HG02943 (cell line): ENCODE measurements around the gene LACTBL1.

Source experiments
- ATAC-seq: cut with Tn5 transposase; IDR thresholded peaks from one replicate; pipeline ENCODE4 v1.9.1; 2021; ENCODE audit warnings: mild to moderate bottlenecking, low read depth, moderate library complexity; ENCODE audit not compliant: unreplicated experiment

Gene LACTBL1

DNA sequence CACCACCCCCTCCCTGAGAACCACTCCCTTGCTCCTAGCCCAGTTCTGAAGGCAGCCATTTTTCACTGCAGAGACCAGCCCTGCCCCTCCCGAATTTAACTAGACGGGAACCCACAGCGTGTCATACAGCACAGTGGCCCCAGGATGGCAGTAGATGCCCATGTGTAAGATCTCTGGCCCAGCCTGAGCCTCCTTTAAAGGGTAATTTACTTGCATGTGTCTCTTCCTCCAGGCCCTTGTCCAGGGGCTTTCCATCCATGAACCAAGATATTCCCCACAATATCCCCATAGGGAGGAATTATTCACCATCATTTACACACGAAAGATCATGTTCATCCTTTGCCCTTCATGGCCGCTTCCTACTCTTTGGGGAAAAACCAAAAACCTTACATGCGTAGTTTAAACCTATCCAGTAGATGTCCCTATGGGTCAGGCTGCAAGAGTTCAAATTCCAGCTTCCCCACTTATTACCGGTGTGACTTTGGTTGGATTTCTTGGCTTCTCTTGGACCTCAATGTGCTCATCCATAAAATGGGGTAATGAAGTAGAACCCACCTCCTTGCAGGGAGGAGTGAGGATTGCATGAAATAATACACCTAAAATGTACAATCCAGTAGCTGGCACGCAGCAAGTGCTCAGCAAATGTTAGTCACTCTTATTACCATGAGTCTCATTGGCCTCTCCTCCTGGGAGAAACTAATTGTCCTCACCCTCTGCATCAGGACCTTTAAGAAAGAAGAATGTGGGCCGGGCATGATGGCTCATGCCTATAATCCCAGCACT is 4.0 kb upstream of the LACTBL1 start:
- ATAC-seq, result no peak

DNA sequence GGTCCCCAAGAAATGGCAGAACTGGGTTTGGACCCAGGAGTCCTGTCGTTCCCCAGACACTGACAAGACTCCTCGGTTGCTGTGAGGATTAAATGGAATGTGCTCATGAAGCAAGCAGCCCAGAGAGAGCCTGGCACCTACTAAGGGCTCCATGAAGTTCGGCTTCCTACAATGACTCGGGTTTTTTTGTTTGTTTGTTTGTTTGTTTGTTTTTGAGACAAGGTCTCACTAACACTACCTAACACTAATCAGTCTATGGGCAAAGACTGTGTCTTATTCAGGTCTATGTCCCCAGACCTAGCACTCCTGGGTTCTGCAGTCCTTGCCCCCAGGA is 3.4 kb upstream of the LACTBL1 start:
- no peak for ATAC-seq

DNA sequence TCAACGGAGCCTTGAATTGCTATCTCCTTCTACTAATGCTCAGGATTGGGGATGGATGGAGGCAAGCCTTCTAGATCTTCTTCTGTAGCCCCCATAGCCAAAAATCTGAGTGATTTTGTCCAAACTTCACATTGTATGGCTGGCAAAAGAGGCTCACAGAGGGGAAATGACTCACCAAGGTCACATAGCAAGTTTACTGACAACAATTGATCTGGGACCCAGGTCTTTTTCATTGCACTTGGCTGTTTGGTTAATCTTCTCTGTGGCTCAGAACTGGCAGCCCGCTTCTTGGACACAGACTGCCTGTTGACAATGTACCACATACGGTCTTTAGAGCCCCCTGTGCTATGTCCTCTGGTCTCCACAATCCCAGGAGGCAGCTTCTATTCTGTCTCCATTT is 3.0 kb upstream of the LACTBL1 start:
- ATAC-seq, result no peak

DNA sequence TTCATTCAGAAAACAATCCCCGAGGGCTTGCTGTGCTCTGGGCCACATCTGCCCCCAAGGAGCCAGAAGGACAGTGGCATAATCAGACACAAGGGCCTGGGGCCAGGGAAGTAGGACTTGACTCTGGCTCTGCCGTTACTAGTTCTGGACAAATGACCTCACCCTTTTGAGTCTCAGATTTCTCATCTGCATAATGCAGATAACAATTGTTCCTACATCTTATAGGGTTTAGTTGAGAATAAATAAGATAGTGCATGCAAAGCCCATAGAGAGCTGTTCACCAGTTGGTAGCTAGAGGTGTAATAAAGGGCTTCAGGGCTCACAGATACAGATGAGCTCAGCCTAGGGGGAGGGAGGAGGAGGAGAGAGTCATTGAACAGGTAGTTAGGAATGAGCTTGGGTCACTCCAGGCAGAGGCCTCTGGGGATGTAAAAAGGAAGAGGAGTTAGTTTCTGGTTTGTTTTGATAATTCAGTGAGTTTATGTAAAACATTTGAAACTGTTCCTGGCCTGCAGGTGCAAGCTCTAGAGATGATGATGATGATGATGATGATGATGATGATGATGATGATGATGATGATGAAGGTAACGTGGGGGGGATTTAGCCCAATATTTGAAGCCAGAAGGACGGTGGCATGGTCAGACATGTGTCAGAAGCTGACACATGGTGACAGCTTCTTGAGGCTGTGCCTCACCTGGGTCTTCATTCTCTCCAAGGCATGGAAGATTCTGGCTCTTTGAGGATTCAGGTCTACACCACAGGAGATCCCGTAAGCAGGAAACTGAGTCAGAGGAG is 858 bp downstream of the LACTBL1 start:
- ATAC-seq, result no peak

DNA sequence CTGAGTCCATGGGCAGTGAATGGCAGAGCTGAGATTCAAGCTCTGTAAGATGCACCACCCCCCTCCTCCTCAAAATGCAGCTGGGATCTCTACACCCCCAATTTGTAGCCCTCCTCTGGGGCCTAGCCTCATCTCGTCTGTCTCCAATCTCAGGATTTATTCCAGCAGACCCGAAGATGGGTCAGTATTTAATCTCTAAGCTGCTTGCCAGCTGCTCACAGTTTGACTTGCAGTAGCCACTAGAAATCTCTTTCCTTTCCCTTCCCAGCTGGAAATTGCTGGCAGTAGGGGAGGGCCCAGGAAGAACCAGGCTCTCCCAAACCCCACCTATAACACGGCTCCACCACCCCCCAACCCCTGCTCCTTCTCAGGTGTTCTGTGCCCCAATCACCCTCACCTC is 1.5 kb downstream of the LACTBL1 start:
- ATAC-seq, result no peak

DNA sequence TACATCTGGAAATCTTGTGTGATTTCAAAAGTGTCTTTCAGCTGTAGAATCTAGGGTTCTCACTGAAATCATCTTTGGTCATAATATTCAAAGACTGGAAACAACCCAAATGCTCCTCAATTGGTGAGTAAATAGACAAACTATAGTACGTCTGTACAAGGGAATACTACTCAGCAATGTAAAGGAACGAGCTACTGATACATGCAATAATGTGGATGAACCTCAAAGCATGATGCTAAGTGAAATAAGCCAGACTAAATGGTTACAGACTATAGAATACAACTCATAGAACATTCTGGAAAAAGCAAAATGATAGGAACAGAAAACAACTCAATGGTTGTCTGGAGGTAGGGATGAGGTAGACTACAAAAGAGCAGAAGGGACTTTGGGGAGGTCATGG is 2.6 kb downstream of the LACTBL1 start:
- ATAC-seq, result no peak

DNA sequence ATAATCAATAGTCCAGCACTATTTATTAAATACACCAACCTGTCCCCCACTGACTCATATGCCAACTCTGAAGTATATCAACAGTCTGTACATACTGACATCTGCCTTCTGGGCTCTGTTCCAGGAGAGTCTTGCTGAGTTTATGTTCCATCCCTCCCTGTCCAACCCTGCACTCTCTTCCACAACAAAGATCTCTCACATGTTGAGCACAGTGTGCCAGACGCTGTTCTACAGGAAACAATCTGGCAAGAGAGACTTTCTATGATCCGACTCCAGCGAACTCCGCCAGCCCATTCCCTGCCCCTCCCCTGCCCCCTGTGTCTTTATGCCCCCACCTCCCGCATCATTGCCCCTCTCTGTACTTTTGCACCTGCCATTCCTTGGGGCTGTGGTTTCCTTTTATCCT is 3.4 kb downstream of the LACTBL1 start:
- ATAC-seq, result no peak

DNA sequence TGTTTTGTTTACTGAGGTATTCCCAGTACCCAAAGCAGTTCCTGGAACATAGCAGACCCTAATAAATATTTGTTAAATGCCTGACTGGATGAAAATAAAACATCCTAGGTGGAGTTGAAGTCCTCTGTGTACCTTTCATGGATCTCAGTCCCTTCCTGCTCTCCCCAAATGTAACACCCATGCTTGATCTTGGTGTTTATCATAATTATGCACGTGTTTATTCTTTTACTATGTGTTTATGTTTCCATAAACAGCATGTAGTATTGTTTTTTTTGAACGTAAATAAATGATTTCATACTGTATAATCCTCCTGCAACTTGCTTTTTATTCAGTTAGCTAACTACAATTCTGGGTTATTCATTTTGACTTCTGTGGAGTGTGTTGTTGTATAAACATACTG is 4.8 kb downstream of the LACTBL1 start:
- no peak for ATAC-seq

DNA sequence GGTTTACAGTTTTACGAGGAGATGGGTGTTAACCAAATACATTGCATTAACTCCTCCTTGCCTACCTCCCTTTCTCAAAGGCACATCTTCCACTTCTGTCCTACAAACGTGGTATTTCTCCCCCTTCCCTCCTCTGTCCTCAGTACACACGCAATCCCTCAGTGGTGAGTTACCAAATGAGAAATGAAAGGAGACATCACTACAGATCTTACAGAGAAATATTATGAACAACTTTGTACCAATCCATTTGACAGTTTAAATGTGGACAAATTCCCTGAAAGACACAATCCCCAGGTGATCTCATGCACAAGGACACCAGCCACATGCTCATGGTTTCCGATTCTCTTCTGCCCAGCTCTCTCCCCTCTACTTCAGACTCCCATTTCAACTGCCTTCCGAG is 6.4 kb downstream of the LACTBL1 start:
- no peak for ATAC-seq

DNA sequence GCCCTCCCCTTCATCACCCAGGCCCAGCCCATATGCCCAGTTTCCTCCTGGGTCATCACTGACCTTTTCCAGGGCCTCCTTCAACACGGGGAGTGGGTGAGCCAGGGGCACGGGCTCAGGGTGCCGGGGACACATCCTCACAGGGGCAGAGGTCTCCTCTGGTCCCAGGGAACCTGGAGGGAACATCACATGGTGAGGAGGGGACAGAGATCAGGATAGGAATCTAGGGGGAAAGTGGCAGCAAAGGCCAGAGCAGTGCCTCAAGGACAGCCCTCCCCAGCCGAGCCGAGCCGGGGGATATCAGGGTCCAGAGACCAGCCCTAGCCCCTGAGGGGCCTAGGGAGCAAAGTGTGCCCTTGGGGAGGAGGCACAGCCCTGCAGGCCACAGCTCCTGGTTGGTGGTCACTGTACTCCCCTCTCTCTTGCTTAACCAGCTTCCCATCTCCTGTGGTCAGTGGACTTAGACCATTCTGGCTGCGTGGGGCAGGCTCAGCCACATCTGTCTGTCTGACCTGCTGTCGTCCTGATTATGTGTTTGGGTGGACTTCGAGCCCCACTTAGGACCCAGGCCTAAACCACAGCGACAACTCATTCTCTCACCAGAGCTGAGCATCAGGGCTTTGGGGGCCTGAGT is 9.5 kb downstream of the LACTBL1 start:
- no peak for ATAC-seq

DNA sequence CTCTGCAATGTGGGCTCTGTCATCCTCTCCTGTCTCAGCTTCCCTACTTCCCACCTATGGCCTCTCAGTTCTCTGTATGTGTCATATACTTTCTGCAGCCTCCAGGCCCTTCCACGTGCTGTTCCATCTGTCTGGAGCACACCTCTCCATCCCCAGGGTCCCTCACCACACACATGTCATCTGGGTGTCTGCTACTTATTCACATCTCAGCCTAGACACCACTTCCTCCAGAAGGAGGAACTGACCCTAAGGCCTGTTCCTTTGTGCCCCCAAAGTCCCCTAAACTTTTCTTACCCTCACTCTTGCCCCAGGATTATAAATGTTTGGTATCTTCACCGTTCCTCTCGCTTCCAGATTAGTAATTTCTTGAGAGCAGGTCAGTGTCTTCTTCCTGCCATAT is 10.1 kb downstream of the LACTBL1 start:
- ATAC-seq, result no peak

DNA sequence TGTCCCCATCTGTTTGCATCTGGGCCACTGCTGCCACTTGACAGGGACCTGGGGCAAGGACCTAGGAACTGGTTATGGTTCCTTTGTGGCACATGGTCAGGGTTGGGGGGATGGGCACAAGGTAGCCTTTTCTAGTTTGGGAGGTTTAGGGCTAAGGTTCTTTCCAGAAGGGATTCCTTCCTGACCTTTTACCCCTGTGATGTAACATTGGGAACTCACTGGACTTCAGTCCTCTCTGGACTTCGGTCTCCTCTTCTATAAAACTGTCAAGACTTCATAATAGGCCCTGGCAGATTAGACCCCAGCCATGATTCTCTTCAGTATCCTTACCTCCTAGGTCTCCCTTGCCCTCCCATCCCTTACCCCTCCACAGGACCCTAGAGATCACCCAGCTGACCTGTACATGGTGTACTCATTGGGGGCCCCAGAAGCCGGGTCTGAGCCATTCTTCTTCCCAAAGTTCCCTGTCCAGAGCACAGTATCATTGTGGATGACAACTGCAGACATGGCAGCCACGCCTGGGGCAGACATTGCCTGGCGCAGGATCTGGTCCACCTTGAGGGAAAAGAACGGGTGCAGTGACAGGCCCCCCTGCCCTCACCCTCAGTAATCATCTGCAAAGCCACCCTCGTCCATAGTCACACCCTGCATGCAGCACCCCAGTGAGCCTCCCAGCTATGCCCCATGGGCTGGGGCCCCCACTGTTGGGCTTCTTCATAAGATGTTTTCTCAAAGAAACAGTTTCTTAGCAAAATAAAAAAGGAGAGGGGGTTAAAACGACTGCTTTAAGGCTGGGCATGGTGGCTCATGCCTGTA is 12.9 kb downstream of the LACTBL1 start:
- no peak for ATAC-seq

DNA sequence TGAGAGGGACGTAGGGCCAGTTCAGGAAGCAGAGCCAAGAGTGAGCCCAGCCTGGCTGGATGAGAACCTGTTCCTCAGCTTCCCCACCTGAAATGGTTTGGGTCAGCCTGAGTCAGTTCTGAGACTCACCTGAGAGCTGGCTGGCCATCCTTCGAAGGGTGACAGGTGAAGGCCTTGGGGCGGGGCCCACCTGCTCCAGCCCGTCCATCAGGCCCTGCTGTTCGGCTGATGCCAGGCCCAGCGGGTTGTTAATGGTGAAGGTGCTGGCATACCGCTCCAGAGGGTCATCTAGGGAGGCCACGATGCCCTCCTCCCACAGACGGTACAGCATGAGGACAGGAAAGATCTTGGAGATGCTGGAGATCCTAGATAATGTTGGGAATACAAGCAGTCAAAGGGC is 14.1 kb downstream of the LACTBL1 start:
- ATAC-seq, result no peak

DNA sequence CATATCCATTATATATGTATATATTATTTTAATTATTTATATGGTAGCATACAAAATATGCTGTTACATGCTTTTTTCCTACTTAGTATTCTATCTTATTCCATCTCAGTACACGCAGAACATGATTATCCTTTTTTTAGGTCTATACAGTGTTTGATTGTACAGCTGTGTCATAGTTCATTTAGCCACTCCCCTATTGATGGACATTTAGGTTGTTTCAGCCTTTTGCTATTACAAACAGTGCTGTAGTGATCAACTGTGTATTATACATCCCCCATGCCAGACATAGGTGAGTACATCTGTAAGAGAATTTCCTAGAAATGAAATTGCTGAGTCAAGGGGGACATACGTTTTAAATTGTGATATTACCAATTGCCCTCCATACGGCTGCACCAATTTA is 15.6 kb downstream of the LACTBL1 start:
- ATAC-seq, result no peak

DNA sequence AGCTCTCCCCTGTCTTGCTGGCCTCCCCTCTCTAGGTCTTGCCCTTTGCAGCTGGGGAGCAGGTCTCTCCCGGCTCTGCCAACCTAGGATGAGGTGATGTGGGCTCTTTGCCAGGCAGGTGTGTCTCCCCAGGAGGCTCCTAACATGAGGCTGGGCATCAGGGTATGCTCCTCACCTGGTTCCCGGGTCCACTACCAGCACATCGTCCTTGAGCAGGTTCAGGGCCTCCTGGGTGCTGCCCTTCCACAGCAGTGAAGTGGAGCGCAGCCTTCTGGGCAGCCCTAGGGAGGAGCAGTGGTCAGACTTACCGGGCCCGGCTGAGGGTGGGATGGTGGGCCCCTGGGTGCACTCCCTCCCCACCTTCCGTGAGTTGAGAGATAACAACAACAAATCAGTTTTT is 17.5 kb downstream of the LACTBL1 start:
- ATAC-seq, result no peak

DNA sequence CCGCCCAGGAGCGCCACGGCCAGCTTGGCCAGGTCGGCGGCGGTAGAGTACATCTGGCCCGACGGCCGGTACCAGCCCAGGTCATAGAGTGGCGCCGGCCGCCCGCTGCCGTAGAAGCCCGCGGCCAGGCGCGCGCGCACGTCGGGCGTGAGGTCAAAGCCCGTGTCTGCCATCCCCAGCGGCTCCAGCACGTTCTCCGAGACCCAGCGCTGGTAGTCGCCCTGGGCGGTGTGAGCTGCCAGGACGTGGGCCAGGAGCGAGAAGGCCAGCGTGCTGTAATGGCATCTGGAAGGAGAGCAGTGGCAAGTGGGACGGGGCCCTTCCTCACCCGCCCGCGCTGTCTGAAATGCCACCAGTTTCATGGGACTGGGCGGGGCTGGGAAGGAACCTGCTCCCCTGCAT is 18.9 kb downstream of the LACTBL1 start:
- no peak for ATAC-seq

DNA sequence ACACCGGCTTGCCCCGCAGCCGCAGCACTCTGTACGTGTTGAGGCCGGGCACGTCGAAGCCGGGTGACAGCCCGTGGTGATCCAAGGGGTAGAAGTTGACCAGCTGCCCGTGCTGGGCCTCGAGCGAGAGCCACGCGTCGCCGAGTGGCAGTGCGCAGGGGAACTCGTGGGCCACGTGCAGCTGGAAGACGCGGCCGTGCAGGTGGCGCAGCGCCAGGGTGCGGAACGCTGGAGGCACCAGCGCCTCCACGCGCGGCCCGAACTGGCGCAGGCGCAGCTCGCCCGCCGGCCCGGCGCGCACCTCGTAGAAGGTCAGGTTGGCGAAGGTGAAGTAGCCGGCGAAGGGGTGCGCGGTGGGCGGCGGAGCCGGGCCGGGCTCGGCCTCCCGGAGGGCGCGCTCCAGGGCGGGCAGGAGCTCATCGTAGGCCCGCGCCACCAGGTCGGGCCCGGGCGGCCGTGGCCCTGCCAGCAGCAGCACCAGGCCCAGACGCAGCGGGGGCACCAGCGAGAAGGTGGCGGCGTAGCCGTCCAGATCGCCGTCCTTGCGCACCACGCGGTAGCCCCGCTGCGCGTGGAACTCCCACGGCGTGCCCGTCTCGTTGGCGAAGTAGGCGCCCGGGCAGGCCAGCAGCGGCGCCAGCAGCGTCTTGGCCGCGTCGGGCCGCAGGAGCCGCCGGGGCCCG is 19.5 kb downstream of the LACTBL1 start:
- no peak for ATAC-seq

DNA sequence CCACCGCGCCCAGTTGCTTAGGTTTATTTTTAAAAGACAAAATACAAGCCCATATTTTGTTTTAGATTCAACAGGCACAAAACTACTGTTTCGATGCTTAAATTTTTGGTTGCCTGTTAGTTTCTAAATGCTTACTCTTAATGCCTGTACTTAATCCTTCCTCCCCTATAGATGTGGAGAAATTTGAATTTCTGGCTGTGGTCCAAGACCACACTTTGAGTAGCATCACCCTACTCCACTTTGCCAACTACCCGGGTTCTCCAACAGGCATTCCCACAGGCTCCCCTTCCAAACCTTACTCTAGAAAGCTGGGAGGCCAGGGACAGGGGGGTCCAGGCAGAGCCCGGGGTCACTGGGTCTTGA is 20.0 kb downstream of the LACTBL1 start:
- ATAC-seq, result no peak

DNA sequence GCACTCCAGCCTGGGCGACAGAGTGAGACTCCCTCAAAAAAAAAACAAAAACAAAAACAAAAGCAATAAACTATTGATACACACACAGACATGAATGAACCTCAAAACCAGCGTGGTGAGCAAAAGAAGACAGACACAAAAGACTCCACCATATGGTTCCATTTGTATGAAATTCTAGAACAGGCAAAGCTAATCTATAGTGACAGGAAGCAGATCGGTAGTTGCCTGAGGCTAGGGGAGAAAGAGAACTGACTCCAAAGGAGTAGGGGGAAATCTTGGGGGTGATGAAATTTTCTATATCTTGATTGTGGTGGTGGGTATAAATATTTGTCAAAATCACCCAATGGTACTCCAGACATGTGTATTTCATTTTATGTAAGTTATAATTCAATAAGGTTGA is 20.9 kb downstream of the LACTBL1 start:
- ATAC-seq, result no peak

DNA sequence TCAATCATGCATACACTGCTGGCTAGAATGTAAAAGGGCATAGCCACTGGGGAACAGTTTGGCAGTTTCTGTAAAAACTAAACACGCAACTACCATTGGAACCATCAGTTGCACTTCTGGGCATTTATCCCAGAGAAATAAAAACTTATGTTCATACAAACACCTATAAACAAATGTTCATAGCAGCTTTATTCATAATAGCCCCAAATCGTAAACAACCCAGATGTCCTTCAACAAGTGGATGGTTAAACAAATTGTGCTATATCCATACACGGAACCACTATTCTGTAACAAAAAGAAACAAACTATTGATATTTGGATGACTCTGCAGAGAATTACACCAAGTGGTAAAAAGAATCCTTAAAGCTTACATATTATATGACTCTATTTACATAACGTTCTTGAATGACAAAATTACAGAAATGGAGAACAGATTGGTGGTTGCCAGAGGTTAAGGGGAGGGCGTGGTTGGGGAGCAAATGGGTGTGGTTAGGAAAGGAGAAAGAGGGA is 22.8 kb downstream of the LACTBL1 start:
- no peak for ATAC-seq
